Panc1 (cell line): ENCODE data around the gene DESI1. TPM values are rescaled to one million over a fixed set of nuclear protein-coding genes. Genes with fewer than 3 reads are reported as not detected.

Experiments used
- ATAC-seq: fragments of 200-7000 bp; cut with Tn5 transposase; 2 replicates; pipeline ENCODE4 v1.9.1; 2020; ENCODE audit warnings: mild to moderate bottlenecking, moderate library complexity
- BruUV-seq: library from RNA; stranded (reverse); fragments of 400-500 nt; replicated peaks from 2 replicates; lab custom pipeline; 2021; lab: Mats Ljungman, UMichigan
- CTCF ChIA-PET: fragments of 300-600 bp; sonication (Branson Sonifier 250); formaldehyde crosslinking; loops from one replicate; lab custom pipeline; 2022; ENCODE audit warnings: antibody characterized with exemption; lab: Charles Lee
- POLR2A ChIA-PET: fragments of 300-600 bp; sonication (Branson Sonifier 250); formaldehyde crosslinking; loops from one replicate; lab custom pipeline; 2022; ENCODE audit warnings: antibody characterized with exemption; lab: Charles Lee
- DNase-seq: peaks from one replicate; pipeline ENCODE4 v3.0.0-alpha.2; 2010; ENCODE audit warnings: low read depth, low spot score
- H3K27ac ChIP-seq: 2 replicates; pipeline ENCODE4 v1.5.1; 2011; ENCODE audit warnings: mild to moderate bottlenecking, low read length, inconsistent platforms
- H3K27me3 ChIP-seq: fragments of 200-500 bp; sonication (Bioruptor generic); 2 replicates; pipeline ENCODE4 v1.6.0; 2014; ENCODE audit warnings: low read length, inconsistent platforms; ENCODE audit not compliant: control insufficient read depth, insufficient read depth
- H3K36me3 ChIP-seq: fragments of 200-500 bp; sonication (Bioruptor generic); 2 replicates; pipeline ENCODE4 v1.5.1; 2014; ENCODE audit warnings: inconsistent platforms, mild to moderate bottlenecking, low read length, moderate library complexity; ENCODE audit not compliant: control insufficient read depth, insufficient read depth
- H3K4me1 ChIP-seq: 2 replicates; pipeline ENCODE4 v1.5.1; 2011; ENCODE audit warnings: inconsistent platforms, mild to moderate bottlenecking, low read length, moderate library complexity; ENCODE audit not compliant: control insufficient read depth, insufficient read depth
- H3K4me3 ChIP-seq, 2 experiments: 2 replicates each; pipeline ENCODE4 v1.5.1; 2011 to 2012; ENCODE audit warnings: low read depth in 2 of 2, low read length in 2 of 2, mild to moderate bottlenecking in 2 of 2, inconsistent platforms in 1 of 2, moderate library complexity in 1 of 2
- H3K9me3 ChIP-seq: fragments of 200-500 bp; sonication (Bioruptor generic); 2 replicates; pipeline ENCODE4 v1.5.1; 2014; ENCODE audit warnings: low read depth, mild to moderate bottlenecking, inconsistent platforms, low read length, moderate library complexity; ENCODE audit not compliant: control insufficient read depth, insufficient read depth
- POLR2AphosphoS5 ChIP-seq: IDR thresholded peaks from 2 replicates; pipeline ENCODE4 v1.6.1; 2012; ENCODE audit warnings: mild to moderate bottlenecking, low read depth, low read length, moderate library complexity
- SIN3A ChIP-seq: IDR thresholded peaks from 2 replicates; pipeline ENCODE4 v1.6.1; 2012; ENCODE audit warnings: low read depth, mild to moderate bottlenecking, low read length, moderate library complexity, borderline replicate concordance; ENCODE audit not compliant: insufficient read depth
- TCF7L2 ChIP-seq: IDR thresholded peaks from 2 replicates; pipeline ENCODE4 v1.6.1; 2011; ENCODE audit warnings: mild to moderate bottlenecking, low read depth, low read length, inconsistent platforms
- in situ Hi-C: cut with HindIII; loops from 2 replicates; pipeline ENCODE4 v1.10.0; 2016; ENCODE audit warnings: low sequenced_read_pairs, low pct_unique_long_range_greater_than_20kb
- intact Hi-C: fragments of 100-400 bp; cut with micrococcal nuclease; formaldehyde crosslinking; loops from one replicate; pipeline ENCODE4 v1.10.0; 2022; ENCODE audit not compliant: unreplicated experiment
- total RNA-seq: library from RNA; stranded (reverse); gene quantifications from one replicate; pipeline ENCODE4 v1.2.1, GENCODE V29; 2021; ENCODE audit not compliant: unreplicated experiment
- TF ChIP-seq, protein P1 (sequence below), 2 experiments: IDR thresholded peaks; 2 replicates each; pipeline ENCODE4 v1.6.1; 2011 to 2012; ENCODE audit warnings: low read depth in 2 of 2, control low read depth in 1 of 2, low read length in 1 of 2, mild to moderate bottlenecking in 1 of 2, moderate library complexity in 1 of 2; ENCODE audit not compliant: insufficient read depth in 1 of 2
- TF ChIP-seq, protein P2 (sequence below): fragments of 450-650 bp; IDR thresholded peaks from 2 replicates; pipeline ENCODE4 v1.5.1; 2017; ENCODE audit warnings: mild to moderate bottlenecking

The DESI1 gene
- total RNA-seq, 1 experiment from 2014 or later, result 33.5 TPM

DNA sequence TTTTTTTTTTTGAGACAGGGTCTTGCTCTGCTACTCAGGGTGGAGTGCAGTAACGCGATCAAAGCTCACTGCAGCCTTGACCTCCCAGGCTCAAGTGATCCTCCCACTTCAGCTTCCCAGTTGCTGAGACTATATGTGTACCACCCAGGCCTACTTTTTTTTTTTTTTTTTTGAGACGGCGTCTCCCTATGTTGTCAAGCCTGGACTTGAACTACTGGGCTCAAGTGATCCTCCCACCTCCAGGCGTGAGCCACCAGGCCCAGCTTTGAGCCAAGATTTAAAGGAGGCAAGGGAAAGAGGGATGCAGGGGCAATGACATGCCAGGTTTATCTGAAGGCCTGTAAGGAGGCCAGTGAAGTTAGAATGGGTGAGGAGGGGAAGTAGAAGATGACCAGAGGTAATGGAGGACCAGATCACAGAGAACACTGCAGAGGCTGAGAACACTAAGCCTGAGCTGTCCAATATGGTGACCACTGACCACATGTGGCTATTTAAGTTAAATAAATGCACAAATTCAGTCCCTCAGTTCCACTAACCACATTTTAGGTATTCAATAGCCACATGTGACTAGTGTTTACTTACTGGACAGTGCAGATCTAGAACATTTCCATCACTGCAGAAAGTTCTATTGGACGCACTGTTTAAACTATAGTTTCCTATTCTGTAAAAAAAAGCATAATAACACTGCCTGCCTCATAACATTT is 8.1 kb downstream of the DESI1 start:
- DNase-seq (no peak), ATAC-seq (no peak)
- Histone ChIP-seq H3K36me3 (no peaks in the 10 kb centered on the region), H3K27ac (no peak overlapping the region), H3K4me3 (no peak overlapping the region), H3K4me1 (no peaks in the 10 kb centered on the region), H3K27me3 (no peaks in the 10 kb centered on the region), H3K9me3 (no peaks in the 10 kb centered on the region)
- ChIA-PET POLR2A (no interaction called here), CTCF (no interaction called here)
- in situ Hi-C loops, result no loop called here
- BruUV-seq, result no TSS peak
- TF ChIP-seq, protein P1, sequence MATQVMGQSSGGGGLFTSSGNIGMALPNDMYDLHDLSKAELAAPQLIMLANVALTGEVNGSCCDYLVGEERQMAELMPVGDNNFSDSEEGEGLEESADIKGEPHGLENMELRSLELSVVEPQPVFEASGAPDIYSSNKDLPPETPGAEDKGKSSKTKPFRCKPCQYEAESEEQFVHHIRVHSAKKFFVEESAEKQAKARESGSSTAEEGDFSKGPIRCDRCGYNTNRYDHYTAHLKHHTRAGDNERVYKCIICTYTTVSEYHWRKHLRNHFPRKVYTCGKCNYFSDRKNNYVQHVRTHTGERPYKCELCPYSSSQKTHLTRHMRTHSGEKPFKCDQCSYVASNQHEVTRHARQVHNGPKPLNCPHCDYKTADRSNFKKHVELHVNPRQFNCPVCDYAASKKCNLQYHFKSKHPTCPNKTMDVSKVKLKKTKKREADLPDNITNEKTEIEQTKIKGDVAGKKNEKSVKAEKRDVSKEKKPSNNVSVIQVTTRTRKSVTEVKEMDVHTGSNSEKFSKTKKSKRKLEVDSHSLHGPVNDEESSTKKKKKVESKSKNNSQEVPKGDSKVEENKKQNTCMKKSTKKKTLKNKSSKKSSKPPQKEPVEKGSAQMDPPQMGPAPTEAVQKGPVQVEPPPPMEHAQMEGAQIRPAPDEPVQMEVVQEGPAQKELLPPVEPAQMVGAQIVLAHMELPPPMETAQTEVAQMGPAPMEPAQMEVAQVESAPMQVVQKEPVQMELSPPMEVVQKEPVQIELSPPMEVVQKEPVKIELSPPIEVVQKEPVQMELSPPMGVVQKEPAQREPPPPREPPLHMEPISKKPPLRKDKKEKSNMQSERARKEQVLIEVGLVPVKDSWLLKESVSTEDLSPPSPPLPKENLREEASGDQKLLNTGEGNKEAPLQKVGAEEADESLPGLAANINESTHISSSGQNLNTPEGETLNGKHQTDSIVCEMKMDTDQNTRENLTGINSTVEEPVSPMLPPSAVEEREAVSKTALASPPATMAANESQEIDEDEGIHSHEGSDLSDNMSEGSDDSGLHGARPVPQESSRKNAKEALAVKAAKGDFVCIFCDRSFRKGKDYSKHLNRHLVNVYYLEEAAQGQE (IDR thresholded peaks at IDR 0.05; ENCODE audit: insufficient read depth in 1 of 2, low read depth in 2 of 2, low read length in 1 of 2), result no peak
- intact Hi-C loops, result no loop called here

DNA sequence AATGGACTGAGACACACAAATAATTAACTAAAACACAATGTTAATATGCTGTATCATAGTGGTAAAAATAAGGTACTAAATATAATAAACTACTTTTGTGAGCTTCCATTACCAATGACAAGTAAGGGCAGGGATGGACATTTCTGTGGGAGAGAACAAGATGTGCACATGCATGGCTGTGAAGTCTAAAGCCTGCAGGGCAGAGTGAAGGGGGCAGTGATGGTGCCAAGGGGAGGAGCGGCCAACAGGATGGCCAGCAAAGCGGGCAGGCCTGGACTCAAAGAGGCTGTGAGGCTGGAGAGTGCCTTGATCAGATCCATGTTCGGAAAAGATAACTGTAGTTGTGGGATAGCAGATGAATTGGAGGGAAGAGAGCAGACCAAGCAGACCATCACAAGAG is 12.5 kb downstream of the DESI1 start:
- Histone ChIP-seq H3K4me3 (no peak overlapping the region), H3K36me3 (no peaks in the 10 kb centered on the region), H3K4me1 (no peaks in the 10 kb centered on the region), H3K9me3 (no peaks in the 10 kb centered on the region), H3K27ac (no peak overlapping the region), H3K27me3 (no peaks in the 10 kb centered on the region)
- POLR2A ChIA-PET, result no interaction called here
- BruUV-seq, result no TSS peak
- intact Hi-C loops (no loop called here), in situ Hi-C loops (no loop called here)
- no peak for ATAC-seq
- CTCF ChIA-PET, result no interaction called here
- TF ChIP-seq, protein P1 (IDR thresholded peaks at IDR 0.05; ENCODE audit: insufficient read depth in 1 of 2, low read depth in 2 of 2, low read length in 1 of 2), result no peak
- TF ChIP-seq SIN3A (no peak), POLR2AphosphoS5 (no peak), TCF7L2 (no peak)
- TF ChIP-seq, protein P2, sequence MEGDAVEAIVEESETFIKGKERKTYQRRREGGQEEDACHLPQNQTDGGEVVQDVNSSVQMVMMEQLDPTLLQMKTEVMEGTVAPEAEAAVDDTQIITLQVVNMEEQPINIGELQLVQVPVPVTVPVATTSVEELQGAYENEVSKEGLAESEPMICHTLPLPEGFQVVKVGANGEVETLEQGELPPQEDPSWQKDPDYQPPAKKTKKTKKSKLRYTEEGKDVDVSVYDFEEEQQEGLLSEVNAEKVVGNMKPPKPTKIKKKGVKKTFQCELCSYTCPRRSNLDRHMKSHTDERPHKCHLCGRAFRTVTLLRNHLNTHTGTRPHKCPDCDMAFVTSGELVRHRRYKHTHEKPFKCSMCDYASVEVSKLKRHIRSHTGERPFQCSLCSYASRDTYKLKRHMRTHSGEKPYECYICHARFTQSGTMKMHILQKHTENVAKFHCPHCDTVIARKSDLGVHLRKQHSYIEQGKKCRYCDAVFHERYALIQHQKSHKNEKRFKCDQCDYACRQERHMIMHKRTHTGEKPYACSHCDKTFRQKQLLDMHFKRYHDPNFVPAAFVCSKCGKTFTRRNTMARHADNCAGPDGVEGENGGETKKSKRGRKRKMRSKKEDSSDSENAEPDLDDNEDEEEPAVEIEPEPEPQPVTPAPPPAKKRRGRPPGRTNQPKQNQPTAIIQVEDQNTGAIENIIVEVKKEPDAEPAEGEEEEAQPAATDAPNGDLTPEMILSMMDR, result no peak
- DNase-seq, result no peak
